HFFc6 (cell line): ENCODE results near the gene IQSEC3. TPM values are rescaled to one million over a fixed set of nuclear protein-coding genes. Genes with fewer than 3 reads are reported as not detected.
A peak's percentile ranks its signal among the peaks of the same experiment; 100 is the strongest.

Source experiments
- DNase-seq: peaks from one replicate; pipeline ENCODE4 v3.0.0-alpha.2; 2018
- H3K27ac Mint-ChIP-seq: 2 replicates; pipeline ENCODE4 v1.8.0; 2020; ENCODE audit warnings: mild to moderate bottlenecking, mixed read lengths
- H3K27me3 Mint-ChIP-seq: 2 replicates; pipeline ENCODE4 v1.8.0; 2021; ENCODE audit warnings: mild to moderate bottlenecking, moderate library complexity, mixed read lengths; ENCODE audit not compliant: insufficient read depth
- H3K36me3 Mint-ChIP-seq: 2 replicates; pipeline ENCODE4 v1.8.0; 2021; ENCODE audit warnings: low read depth, mixed read lengths
- H3K4me1 Mint-ChIP-seq: 2 replicates; pipeline ENCODE4 v1.8.0; 2020; ENCODE audit warnings: low read depth, mixed read lengths
- H3K4me3 Mint-ChIP-seq: 2 replicates; pipeline ENCODE4 v1.8.0; 2020; ENCODE audit warnings: mild to moderate bottlenecking, moderate library complexity, mixed read lengths
- H3K9me3 Mint-ChIP-seq: 2 replicates; pipeline ENCODE4 v1.8.0; 2020; ENCODE audit warnings: mild to moderate bottlenecking, mixed read lengths
- CTCF ChIP-seq: fragments of 200-600 bp; sonication (generic); IDR thresholded peaks from 2 replicates; pipeline ENCODE4 v1.5.0; 2021; ENCODE audit warnings: antibody characterized with exemption, mild to moderate bottlenecking
- total RNA-seq, 6 experiments: library from RNA; stranded (reverse); fragmentation: NEBNext Ultra II Directional; extraction: Animal tissue kit (Norgen Biotek cat#: 25700); gene quantifications; 2 replicates in 1 of 6; 3 replicates in 5 of 6; pipeline ENCODE4 v1.2.3, GENCODE V29; 2021

The IQSEC3 gene
- total RNA-seq, 6 experiments from 2014 or later, result not detected

DNA sequence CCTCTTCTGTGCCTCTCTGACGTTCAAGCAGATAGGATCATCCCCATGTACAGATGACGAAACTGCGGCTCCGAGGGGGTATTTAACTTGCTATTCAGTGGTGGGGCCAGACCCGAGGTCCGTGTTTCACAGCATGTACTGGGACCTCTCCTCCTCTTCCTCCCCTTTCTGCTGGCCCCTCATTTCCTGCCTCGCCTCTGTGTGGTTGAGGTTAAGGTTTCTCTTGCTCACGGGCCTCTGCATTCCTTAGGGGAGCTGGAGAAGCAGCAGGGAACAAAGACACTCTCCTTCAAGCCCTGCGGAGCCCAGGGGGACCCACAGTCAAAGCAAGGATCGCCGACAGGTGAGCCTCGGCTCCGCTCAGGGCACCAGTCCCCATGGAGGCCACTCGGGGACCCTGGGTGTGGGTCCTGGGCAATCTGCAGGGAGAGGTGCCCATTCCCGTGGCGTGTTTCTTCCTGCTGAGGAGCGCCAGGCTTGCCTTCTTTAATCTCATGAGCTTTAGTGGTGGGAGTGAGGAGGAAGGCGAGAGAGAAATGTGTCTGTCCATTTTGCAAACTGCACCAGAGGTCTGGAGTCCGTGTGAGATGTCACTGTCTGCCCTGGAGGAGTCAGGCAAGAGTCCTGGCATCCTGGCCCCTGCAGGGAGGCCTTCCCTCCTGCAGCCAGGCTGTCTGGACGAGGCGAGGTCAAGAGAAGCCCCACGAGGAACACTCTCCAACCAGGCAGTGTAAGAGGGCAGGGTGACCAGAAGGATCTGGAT lies 102.4 kb downstream of the IQSEC3 start:
- peaks cover 19% of the 10 kb centered on the region for H3K4me1 Mint-ChIP-seq
- no peak for DNase-seq
- H3K27me3 Mint-ChIP-seq, result peaks cover 8% of the 10 kb centered on the region
- no peak overlapping the region for H3K27ac Mint-ChIP-seq
- no peak for TF ChIP-seq CTCF
- H3K36me3 Mint-ChIP-seq, result no peaks in the 10 kb centered on the region
- no peaks in the 10 kb centered on the region for H3K9me3 Mint-ChIP-seq
- no peak overlapping the region for H3K4me3 Mint-ChIP-seq

GRCh38 chr12:169528-170370 lies 103.2 kb downstream of the IQSEC3 start:
- DNase-seq, result no peak
- H3K36me3 Mint-ChIP-seq, result no peaks in the 10 kb centered on the region
- no peak overlapping the region for H3K27ac Mint-ChIP-seq
- peaks cover 13% of the 10 kb centered on the region for H3K4me1 Mint-ChIP-seq
- H3K9me3 Mint-ChIP-seq, result no peaks in the 10 kb centered on the region
- peaks cover 8% of the 10 kb centered on the region for H3K27me3 Mint-ChIP-seq
- H3K4me3 Mint-ChIP-seq, result no peak overlapping the region
- TF ChIP-seq CTCF, result peak; percentile 64

- no peak overlapping the region for H3K4me3 Mint-ChIP-seq
- peaks cover 8% of the 10 kb centered on the region for H3K27me3 Mint-ChIP-seq
- H3K36me3 Mint-ChIP-seq, result no peaks in the 10 kb centered on the region
- peaks cover 17% of the 10 kb centered on the region for H3K4me1 Mint-ChIP-seq
- DNase-seq, result no peak
- H3K27ac Mint-ChIP-seq, result no peak overlapping the region
- TF ChIP-seq CTCF, result no peak
- no peaks in the 10 kb centered on the region for H3K9me3 Mint-ChIP-seq
These were observed 104.0 kb downstream of the IQSEC3 start for GRCh38 chr12:170371-171225.

DNA sequence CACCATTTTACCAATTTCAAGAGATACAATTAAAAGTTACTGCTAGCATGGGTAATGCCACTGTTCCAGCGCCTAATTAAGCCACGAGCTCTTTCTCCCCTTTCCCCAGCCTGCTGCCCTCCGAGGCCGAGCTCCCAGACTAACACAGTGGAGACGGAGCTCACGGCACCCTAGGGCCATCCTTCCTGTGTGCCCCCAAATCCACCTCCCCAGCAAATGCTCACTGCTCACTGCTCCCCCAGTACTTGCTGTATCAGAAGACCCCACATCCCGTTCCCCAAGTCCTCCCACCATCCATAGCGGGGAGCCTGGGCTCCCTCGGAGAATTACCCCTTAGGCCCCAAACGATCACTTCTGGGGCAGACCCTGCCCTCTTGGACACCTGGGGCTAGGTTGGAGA lies 104.7 kb downstream of the IQSEC3 start:
- Mint-ChIP-seq H3K9me3 (no peaks in the 10 kb centered on the region), H3K4me1 (peaks cover 20% of the 10 kb centered on the region), H3K27me3 (peaks cover 6% of the 10 kb centered on the region), H3K36me3 (no peaks in the 10 kb centered on the region), H3K4me3 (no peak overlapping the region), H3K27ac (no peak overlapping the region)
- no peak for TF ChIP-seq CTCF
- DNase-seq, result no peak
